ENCODE results near the gene CPEB1.

DNA sequence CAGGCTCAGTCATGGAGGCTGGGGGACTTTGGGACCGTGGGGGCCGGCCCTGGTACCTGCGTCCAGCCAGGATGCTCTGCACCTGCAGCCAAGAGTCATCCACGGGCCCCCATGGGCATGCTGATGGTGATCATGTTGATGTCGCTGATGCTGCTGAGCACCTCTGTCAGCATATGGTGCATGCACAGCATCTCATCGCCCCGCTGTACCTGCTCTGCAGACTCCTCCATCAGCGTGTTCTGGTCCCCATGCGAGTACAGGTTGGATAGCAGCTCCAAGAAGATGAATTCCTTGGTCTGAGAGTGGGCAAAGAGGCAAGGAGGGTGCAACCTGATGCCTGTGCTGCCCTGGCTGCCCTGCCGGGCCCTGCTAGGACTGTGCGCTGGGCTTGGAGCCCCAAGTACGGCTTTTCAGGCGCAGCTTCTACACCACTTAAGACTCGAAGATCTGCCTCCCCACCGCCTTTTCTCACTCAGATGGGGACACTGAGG, 114.1 kb downstream of the CPEB1 start:
- no peak for TF ChIP-seq CTCF (conservative IDR thresholded peaks at IDR 0.05 in 1 of 2, IDR thresholded peaks at IDR 0.05 in 1 of 2; ENCODE audit: low read depth in 1 of 2, low read length in 2 of 2)
- TF ChIP-seq EZH2 (IDR thresholded peaks at IDR 0.05; ENCODE audit: low read length, missing control alignments), result no peak

Data from fibroblast of lung (primary cell).